ENCODE data around the gene ALDH1L1.

The ALDH1L1 gene

GRCh38 chr3:126129398-126129891 lies 50.9 kb downstream of the ALDH1L1 start:
- TF ChIP-seq CTCF (IDR thresholded peaks at IDR 0.05; ENCODE audit: borderline replicate concordance, insufficient read depth, low read depth, low read length) = no peak
- no peak overlapping the region for H3K4me3 ChIP-seq (ENCODE audit: low read depth, low read length)

- H3K4me3 ChIP-seq (ENCODE audit: low read depth, low read length) = no peak overlapping the region
- TF ChIP-seq CTCF (IDR thresholded peaks at IDR 0.05; ENCODE audit: borderline replicate concordance, insufficient read depth, low read depth, low read length) = no peak
These were observed 51.6 kb downstream of the ALDH1L1 start for GRCh38 chr3:126128504-126129397.

- H3K4me3 ChIP-seq (ENCODE audit: low read depth, low read length) = no peak overlapping the region
- no peak for TF ChIP-seq CTCF (IDR thresholded peaks at IDR 0.05; ENCODE audit: borderline replicate concordance, insufficient read depth, low read depth, low read length)
These were observed 52.5 kb downstream of the ALDH1L1 start for GRCh38 chr3:126127904-126128303.

- no peak overlapping the region for H3K4me3 ChIP-seq (ENCODE audit: low read depth, low read length)
- no peak for TF ChIP-seq CTCF (IDR thresholded peaks at IDR 0.05; ENCODE audit: borderline replicate concordance, insufficient read depth, low read depth, low read length)
These were observed 52.9 kb downstream of the ALDH1L1 start for GRCh38 chr3:126127452-126127851.

GRCh38 chr3:126126811-126127431 lies 53.5 kb downstream of the ALDH1L1 start:
- H3K4me3 ChIP-seq (ENCODE audit: low read depth, low read length) = no peak overlapping the region
- TF ChIP-seq CTCF (IDR thresholded peaks at IDR 0.05; ENCODE audit: borderline replicate concordance, insufficient read depth, low read depth, low read length) = no peak

GRCh38 chr3:126126286-126126685 lies 54.1 kb downstream of the ALDH1L1 start:
- TF ChIP-seq CTCF (IDR thresholded peaks at IDR 0.05; ENCODE audit: borderline replicate concordance, insufficient read depth, low read depth, low read length) = no peak
- H3K4me3 ChIP-seq (ENCODE audit: low read depth, low read length) = no peak overlapping the region
